Measurements from ENCODE around the gene SFN. TPM values are rescaled to one million over a fixed set of nuclear protein-coding genes. Genes with fewer than 3 reads are reported as not detected.

The SFN gene
- total and polyA plus RNA-seq, 2 of the 13 experiments (the other 11 are each of a cell fraction or from before 2014, with no cell fraction given), result 4.3 to 5.6 TPM

DNA sequence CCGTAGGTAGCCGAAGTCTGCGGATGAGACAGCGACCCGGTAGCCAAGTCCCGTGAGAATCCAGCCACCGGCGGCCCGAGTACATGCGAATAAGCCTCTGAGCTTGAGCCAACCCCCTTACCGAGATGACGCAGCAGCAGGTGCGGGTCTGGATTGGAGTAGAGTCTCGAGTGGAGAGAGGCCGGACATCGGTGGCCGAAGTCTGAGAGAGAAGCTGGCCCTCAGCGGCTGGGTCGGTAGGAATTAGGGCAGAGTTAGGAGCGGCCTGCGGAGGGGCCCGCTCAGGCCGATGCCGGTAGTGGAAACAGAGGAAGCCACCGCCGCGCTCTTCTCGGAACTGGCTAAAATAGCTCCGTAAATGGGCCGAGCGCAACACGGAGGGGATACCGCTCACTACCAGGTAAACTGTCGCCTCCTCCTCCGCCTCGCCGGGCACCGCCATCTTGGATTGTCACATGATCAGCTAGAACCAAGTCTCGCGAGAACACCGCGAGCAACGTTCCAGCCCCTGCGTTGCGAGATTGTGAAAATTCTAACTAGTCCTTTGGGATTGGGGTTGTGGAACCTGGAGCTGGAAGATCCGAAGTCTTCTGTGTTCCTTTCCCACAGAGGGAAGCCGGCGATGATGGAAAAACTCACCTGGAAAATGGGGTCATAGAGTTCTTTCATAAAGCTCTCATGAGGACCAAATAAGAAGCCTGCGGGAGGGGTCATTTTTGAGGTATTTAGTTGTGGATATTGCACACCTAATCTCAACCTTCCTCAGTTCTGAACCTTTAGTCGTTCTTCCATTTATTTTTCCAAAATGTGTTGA lies 37.3 kb downstream of the SFN start, which contains the start of gene GPATCH3 (continued):
- TF ChIP-seq, protein P1, sequence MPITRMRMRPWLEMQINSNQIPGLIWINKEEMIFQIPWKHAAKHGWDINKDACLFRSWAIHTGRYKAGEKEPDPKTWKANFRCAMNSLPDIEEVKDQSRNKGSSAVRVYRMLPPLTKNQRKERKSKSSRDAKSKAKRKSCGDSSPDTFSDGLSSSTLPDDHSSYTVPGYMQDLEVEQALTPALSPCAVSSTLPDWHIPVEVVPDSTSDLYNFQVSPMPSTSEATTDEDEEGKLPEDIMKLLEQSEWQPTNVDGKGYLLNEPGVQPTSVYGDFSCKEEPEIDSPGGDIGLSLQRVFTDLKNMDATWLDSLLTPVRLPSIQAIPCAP (CRISPR knock-in tag; IDR thresholded peaks at IDR 0.05; ENCODE audit: low read depth), result no peak
- no peak; the same call in 1 of the 2 replicates for TF ChIP-seq MTF1 (CRISPR knock-in tag; IDR thresholded peaks at IDR 0.05)
- TF ChIP-seq, protein P2, sequence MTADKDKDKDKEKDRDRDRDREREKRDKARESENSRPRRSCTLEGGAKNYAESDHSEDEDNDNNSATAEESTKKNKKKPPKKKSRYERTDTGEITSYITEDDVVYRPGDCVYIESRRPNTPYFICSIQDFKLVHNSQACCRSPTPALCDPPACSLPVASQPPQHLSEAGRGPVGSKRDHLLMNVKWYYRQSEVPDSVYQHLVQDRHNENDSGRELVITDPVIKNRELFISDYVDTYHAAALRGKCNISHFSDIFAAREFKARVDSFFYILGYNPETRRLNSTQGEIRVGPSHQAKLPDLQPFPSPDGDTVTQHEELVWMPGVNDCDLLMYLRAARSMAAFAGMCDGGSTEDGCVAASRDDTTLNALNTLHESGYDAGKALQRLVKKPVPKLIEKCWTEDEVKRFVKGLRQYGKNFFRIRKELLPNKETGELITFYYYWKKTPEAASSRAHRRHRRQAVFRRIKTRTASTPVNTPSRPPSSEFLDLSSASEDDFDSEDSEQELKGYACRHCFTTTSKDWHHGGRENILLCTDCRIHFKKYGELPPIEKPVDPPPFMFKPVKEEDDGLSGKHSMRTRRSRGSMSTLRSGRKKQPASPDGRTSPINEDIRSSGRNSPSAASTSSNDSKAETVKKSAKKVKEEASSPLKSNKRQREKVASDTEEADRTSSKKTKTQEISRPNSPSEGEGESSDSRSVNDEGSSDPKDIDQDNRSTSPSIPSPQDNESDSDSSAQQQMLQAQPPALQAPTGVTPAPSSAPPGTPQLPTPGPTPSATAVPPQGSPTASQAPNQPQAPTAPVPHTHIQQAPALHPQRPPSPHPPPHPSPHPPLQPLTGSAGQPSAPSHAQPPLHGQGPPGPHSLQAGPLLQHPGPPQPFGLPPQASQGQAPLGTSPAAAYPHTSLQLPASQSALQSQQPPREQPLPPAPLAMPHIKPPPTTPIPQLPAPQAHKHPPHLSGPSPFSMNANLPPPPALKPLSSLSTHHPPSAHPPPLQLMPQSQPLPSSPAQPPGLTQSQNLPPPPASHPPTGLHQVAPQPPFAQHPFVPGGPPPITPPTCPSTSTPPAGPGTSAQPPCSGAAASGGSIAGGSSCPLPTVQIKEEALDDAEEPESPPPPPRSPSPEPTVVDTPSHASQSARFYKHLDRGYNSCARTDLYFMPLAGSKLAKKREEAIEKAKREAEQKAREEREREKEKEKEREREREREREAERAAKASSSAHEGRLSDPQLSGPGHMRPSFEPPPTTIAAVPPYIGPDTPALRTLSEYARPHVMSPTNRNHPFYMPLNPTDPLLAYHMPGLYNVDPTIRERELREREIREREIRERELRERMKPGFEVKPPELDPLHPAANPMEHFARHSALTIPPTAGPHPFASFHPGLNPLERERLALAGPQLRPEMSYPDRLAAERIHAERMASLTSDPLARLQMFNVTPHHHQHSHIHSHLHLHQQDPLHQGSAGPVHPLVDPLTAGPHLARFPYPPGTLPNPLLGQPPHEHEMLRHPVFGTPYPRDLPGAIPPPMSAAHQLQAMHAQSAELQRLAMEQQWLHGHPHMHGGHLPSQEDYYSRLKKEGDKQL (CRISPR knock-in tag; IDR thresholded peaks at IDR 0.05; ENCODE audit: low read depth), result no peak
- TF ChIP-seq MED1 (CRISPR knock-in tag; IDR thresholded peaks at IDR 0.05), result peak; percentile 81
- TF ChIP-seq RBM22 (optimal IDR thresholded peaks at IDR 0.05; ENCODE audit: low read length), result no peak
- 0 out of 2 replicates have a peak, but pooled peaks have one; percentile 59 for TF ChIP-seq DNMT3B (CRISPR knock-in tag; conservative IDR thresholded peaks at IDR 0.05)
- TF ChIP-seq FIP1L1 (IDR thresholded peaks at IDR 0.05; ENCODE audit: borderline replicate concordance, insufficient read depth, low read depth, low read length), result no peak
- peak; percentile 83 for TF ChIP-seq ZNF761 (CRISPR knock-in tag; conservative IDR thresholded peaks at IDR 0.05)
- 0 out of 2 replicates have a peak, but pooled peaks have one; percentile 19 for TF ChIP-seq MTA1 (CRISPR knock-in tag; IDR thresholded peaks at IDR 0.05; ENCODE audit: borderline replicate concordance)
- TF ChIP-seq PRMT3 (CRISPR knock-in tag; IDR thresholded peaks at IDR 0.05; ENCODE audit: borderline replicate concordance, low read depth), result no peak
- TF ChIP-seq HOXD1 (CRISPR knock-in tag; IDR thresholded peaks at IDR 0.05), result no peak
- TF ChIP-seq ZFP1 (CRISPR knock-in tag; IDR thresholded peaks at IDR 0.05), result no peak
- no peak for TF ChIP-seq ZNF776 (CRISPR knock-in tag; IDR thresholded peaks at IDR 0.05)
- TF ChIP-seq, protein P3, sequence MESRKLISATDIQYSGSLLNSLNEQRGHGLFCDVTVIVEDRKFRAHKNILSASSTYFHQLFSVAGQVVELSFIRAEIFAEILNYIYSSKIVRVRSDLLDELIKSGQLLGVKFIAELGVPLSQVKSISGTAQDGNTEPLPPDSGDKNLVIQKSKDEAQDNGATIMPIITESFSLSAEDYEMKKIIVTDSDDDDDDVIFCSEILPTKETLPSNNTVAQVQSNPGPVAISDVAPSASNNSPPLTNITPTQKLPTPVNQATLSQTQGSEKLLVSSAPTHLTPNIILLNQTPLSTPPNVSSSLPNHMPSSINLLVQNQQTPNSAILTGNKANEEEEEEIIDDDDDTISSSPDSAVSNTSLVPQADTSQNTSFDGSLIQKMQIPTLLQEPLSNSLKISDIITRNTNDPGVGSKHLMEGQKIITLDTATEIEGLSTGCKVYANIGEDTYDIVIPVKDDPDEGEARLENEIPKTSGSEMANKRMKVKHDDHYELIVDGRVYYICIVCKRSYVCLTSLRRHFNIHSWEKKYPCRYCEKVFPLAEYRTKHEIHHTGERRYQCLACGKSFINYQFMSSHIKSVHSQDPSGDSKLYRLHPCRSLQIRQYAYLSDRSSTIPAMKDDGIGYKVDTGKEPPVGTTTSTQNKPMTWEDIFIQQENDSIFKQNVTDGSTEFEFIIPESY (CRISPR knock-in tag; IDR thresholded peaks at IDR 0.05), result peak; percentile 52
- no peak for TF ChIP-seq ZNF773 (CRISPR knock-in tag; IDR thresholded peaks at IDR 0.05; ENCODE audit: borderline replicate concordance)
- no peak for TF ChIP-seq ZFP41 (CRISPR knock-in tag; IDR thresholded peaks at IDR 0.05; ENCODE audit: borderline replicate concordance)
- TF ChIP-seq ZNF234 (CRISPR knock-in tag; conservative IDR thresholded peaks at IDR 0.05), result no peak
- no peak for TF ChIP-seq EZH2 (conservative IDR thresholded peaks at IDR 0.05; ENCODE audit: low read depth, low read length)
- TF ChIP-seq TBX3 (IDR thresholded peaks at IDR 0.05; ENCODE audit: borderline replicate concordance), result no peak
- peak; percentile 46 for TF ChIP-seq MED8 (CRISPR knock-in tag; IDR thresholded peaks at IDR 0.05; ENCODE audit: insufficient replicate concordance)
- TF ChIP-seq NFE2L2 (IDR thresholded peaks at IDR 0.05; ENCODE audit: low read length), result no peak
- TF ChIP-seq ZNF207 (IDR thresholded peaks at IDR 0.05; ENCODE audit: borderline replicate concordance), result no peak

Measured in HepG2 (cell line).